RCC 7860 (cell line): ENCODE data around the gene ZNRD2.

Source experiments
- DNase-seq: peaks from one replicate; pipeline ENCODE4 v3.0.0-alpha.2; 2015; ENCODE audit warnings: low spot score
- FAIRE-seq: peaks from 2 replicates; lab custom pipeline; 2012; peaks lifted over from hg19 to GRCh38; lab: Jason Lieb, UNC

ZNRD2 gene

DNA sequence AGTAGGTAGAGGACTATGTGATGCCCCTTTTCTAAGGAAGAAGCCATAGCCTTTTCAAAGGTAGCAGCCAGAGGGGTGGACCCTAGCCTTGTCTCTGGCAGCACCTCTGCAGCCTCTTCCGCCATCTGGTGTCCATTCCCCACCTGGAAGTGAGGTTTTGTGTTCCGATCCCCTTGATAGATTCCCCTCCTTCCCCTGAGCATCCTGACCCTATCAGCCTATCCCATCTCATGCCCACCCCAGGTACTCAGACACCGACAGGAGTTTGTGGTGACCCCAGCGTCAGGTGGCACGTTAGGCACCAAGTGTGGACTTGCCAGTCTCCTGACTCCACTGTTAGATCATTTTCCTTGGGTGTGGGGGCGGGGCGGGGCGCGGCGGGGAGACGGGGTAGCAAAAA lies 1.7 kb downstream of the ZNRD2 start:
- FAIRE-seq, result no peak
- DNase-seq, result peak; percentile 42

DNA sequence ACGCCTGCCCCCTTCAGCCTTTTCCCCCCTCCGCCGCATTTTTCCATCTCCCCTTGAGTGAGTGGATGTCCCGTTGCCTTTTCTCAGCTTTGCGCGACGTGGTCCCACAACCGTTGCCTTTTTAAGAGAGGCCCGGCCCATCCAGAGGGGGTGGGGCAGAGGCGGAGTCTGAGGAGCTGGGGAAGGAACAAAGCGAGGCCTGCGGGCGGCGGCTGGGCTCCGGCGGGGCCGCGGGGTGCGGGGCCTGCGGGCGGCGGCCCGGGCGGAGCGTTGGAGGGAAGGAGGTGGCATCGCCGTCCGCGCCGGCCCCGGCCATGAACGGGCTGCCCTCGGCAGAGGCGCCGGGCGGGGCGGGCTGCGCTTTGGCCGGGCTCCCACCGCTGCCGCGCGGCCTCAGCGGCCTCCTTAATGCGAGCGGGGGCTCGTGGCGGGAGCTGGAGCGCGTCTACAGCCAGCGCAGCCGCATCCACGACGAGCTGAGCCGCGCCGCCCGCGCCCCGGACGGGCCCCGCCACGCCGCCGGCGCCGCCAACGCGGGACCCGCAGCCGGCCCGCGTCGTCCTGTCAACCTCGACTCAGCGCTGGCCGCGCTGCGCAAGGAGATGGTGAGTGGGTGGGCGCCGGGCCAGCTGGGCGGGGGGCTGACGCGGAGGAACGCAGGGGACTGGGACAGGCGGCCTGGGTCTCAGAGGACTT lies 2.2 kb downstream of the ZNRD2 start, which contains the start of gene FAM89B:
Gene FAM89B (plus strand): TSS at position 183 of the 696 bp plus-strand sequence. CDS start 132 bp downstream, at position 315.
- FAIRE-seq (no peak), DNase-seq (peak; percentile 45)

DNA sequence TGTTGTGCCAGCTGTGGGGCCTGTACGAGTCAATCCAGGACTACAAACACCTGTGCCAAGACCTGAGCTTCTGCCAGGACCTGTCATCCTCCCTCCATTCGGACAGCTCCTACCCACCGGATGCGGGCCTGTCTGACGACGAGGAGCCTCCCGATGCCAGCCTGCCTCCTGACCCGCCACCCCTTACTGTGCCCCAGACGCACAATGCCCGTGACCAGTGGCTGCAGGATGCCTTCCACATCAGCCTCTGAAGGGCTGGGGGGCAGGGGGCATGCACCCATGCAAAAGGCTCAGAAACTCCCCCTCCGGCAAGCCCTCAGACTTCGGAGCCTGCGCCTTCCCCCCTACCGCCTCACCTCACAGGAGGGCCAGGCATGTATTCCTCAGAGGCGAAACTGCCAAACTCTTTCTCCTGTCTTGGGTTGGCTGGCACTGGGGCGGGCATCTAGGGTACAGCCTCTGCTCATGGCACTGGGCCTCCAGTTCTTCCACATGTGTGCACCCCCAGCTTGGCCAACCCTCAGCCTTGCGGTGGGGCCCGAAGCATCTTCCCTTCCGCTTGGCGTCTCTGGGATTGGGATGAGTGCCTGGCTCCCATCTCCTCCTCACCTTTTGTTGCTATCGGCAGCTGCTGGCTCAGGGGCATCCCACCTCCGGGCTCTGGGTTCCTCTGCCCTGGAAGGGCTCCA lies 3.3 kb downstream of the ZNRD2 start:
- FAIRE-seq, result no peak
- no peak for DNase-seq

DNA sequence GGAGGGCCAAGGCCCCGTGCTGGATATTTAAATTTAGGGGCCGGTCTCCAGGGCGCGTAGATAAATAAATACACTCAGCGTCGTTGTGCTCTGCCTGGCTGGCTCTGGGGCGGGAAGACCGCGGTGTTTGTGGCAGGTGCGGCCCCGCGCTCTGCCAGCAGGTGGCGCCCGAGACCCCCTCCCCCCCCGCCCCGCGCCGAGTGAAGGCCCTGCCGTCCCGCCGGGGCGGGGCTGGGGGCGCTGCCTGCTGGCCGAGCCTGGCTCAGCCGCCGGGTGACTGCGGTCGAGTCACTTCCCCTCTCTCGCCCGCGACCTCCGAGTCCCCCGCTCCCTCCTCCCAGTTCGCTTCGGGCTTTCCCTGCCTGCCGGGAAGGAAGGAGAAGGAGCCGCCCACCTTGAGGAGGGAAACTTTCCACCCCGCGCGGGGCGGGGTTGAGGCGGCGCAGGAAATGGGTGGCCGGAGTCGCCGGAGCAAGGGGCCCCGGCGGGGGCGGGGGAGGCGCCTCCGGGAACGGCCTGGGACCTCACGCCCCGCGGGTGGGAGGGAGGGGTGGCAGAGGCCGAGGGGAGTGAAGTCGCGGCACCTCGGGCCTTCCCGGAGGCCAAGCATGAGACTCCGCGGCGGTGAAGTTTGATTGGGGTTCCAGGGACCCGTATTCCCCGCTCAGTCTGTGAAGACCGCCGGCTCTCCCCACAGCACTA lies 4.0 kb downstream of the ZNRD2 start:
- peak; percentile 92 for DNase-seq
- FAIRE-seq, result no peak

DNA sequence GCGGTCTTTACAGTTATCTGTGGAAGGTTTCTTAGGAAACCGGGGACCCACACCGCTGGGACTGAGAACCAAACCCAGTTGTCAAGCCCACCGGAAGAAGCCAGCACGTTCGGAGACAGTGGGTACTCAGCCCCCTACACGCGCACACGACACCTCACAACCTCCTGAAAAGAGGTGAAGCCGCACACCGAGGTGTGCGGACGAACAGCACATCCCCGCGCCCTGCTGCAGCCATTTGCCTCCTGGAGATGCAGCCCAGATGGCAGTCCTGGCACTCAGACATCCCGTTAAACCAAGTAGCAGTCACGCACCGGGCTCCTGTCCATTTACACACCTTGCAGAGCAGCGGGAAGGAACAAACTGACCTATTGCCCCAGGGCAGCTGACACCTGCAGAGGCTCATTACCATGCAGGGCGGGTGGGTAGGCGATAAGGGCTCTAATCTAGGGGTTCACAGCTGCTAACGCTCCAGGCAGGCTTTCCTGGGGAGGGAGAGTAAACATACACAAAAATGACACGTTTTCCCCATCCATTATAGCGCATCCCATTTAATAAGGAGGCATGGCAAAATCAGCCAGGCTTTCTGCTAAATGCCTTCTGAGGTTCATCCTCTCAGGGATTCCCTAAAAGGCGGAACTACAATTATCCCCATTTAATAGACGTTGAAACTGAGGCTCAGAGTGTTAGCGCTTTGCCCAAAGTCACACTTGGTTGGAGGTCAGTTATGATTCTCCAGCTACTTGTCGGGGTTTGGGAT lies 4.7 kb downstream of the ZNRD2 start:
- no peak for FAIRE-seq
- DNase-seq, result no peak

GRCh38 chr11:65575568-65576231 lies 5.4 kb downstream of the ZNRD2 start, which contains the start of gene EHBP1L1:
Gene EHBP1L1, plus strand, starts transcription at chr11:65576053. Its CDS starts 250 bp downstream, at chr11:65576303.
- peak; percentile 55 for DNase-seq
- FAIRE-seq, result no peak

GRCh38 chr11:65576232-65576866 lies 6.1 kb downstream of the ZNRD2 start:
- FAIRE-seq (no peak), DNase-seq (no peak)

GRCh38 chr11:65576867-65577755 lies 6.8 kb downstream of the ZNRD2 start:
- peak; percentile 84 for DNase-seq
- FAIRE-seq, result peak; percentile 83

DNA sequence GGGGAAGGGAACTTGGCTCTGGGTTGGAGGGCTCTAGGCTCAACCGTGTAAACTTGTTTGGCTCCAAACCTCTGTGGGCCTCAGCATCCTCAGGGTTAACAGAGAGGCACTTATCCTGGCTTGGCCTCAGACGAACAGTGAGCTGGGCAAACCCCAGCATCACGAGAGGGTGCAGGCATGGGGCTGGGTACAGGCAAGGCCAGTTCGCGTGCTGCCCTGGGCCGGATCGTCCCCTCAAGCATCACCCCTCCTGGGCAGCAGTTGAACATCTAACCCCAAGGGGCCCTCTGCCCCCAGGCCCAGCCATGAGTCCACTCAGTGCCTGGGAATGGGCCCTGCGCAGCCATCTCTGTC lies 7.5 kb downstream of the ZNRD2 start:
- no peak for DNase-seq
- FAIRE-seq, result no peak

DNA sequence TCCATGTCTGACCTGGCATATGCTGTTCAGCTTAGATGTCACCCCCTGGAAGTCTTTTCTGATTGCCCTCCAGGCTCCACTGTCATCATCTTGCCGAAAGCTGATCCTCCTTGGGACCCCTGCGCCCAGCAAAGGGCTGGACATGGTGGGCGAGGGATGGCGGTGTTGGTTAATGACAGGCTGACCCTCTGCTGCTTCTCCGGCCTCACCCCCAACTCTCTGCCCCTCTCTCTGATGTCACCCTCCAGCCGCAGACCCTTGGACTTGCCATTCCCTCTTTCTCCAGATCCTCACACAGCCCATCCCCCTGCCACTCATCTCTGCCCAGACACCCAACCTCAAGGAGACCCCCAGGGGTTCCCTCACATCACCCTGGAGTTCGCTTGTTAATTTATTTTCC lies 7.9 kb downstream of the ZNRD2 start:
- DNase-seq (no peak), FAIRE-seq (no peak)

DNA sequence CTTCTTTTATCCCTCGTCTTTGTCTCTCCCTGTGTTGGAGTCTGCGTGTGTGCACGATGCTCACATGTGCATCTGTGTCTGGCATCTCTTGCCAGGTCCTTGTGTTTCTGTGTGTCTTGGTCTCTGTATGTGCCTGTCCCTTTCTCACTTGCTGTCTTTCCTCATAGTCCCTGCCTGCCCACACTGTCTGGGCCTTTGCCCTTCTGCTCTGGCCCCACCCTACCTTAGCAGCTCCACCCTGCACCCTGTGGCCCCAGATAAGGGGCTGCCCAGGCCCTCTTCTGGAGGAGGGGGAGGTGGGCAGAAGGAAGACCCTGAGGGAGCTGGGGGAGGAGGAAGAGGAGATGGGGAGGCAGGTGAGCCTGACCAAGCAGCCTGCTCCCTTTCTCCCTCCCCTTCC lies 8.4 kb downstream of the ZNRD2 start:
- no peak for FAIRE-seq

DNA sequence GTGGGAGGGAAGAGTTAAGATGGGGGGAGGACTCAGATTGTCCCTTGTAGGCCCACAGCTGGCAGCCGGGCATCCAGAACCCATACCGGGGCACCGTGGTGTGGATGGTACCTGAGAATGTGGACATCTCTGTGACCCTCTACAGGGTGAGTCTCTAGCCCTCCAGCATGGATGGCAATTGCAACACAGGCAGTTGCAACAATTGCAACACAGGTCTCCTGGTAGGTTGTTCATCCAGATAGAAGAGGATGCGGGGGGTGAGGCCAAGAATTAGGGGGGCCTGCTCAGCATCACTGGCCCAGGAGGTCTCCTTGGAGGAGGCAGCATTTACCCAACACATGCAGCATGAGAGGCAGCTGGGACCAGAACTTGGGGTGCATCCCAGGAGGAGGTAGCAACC lies 9.0 kb downstream of the ZNRD2 start:
- DNase-seq, result no peak
- FAIRE-seq, result no peak

More for the DNA sequence above, 8.4 kb downstream of the ZNRD2 start:
- no peak for DNase-seq

GRCh38 chr11:65580031-65580692 lies 9.9 kb downstream of the ZNRD2 start:
- FAIRE-seq (no peak), DNase-seq (no peak)

- DNase-seq (no peak), FAIRE-seq (no peak)
Observed at GRCh38 chr11:65580756-65581155, 10.5 kb downstream of the ZNRD2 start.

DNA sequence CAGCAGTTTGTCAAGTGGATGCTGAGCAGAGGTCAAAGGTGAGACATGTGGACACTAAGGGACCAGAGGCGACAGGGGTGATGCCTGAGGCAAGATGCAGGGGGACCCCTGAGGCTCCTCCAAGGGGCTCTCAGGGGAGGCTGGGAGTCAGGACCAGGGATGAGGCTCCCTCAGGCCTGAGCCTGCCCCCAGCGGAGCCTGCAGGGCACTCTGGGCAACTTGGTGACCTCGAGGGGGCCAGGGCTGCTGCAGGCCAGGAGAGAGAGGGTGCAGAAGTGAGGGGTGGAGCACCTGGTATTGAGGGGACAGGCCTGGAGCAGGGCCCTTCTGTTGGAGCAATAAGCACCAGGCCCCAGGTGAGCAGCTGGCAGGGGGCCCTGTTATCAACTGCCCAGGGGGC lies 11.7 kb downstream of the ZNRD2 start:
- FAIRE-seq (no peak), DNase-seq (no peak)

DNA sequence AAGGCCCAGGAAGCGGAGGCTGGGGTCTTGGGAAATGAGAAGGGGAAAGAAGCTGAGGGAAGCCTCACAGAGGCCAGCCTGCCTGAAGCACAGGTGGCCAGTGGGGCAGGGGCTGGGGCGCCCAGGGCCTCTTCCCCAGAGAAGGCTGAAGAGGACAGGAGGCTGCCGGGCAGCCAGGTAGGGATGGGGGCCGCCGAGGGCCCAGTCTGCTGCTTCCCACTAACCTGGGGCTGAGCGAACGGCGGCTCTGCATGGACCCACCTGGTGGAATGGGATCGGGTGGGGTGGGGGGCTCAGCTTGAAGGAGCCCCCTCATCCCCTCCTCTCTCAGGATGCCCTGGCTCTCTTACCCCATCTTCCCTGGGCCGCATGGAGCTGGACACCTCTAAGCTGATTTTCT lies 13.3 kb downstream of the ZNRD2 start:
- no peak for FAIRE-seq
- DNase-seq, result no peak

DNA sequence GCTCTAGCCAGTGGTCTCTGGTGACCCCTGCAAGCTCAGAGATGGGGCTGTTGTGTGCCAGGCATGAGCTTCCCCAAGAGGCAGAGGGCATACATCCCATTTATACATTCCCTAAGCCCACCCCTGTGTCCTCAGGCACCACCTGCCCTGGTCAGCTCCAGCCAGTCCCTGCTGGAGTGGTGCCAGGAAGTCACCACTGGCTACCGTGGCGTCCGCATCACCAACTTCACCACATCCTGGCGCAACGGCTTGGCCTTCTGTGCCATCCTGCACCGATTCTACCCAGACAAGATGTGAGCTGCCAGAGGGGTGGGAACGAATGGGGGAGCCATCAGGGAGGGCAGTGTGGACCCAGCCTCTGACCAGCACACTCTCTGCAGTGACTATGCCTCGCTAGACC lies 13.8 kb downstream of the ZNRD2 start:
- no peak for FAIRE-seq
- DNase-seq, result no peak

DNA sequence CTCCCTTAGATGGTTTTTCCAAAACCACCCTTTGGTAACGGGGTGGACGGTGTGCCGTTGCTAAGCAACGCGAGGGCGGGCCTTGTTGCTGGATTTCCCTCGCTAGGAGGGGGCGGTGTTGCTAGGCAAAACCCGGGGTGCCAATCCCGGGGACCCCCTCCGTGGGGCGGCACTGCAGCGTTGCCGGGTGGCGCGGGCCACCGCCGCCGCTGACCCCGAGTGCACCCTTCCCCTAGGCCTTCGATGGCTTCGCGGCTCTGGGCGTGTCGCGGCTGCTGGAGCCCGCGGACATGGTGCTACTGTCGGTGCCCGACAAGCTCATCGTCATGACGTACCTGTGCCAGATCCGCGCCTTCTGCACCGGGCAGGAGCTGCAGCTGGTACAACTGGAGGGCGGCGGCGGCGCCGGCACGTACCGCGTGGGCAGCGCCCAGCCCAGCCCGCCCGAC lies 14.5 kb downstream of the ZNRD2 start:
- no peak for FAIRE-seq
- no peak for DNase-seq
